WTC11 (cell line): ENCODE measurements around the gene NELL2. TPM values are rescaled to one million over a fixed set of nuclear protein-coding genes. Genes with fewer than 3 reads are reported as not detected.
"Not testable (repeated sequence)": the region's sequence is repeated elsewhere in the genome, so short reads cannot be mapped to it uniquely, and the experiment has no call there.

Experiments used
- ATAC-seq: fragments of 200-7000 bp; cut with Tn5 transposase; 2 replicates; pipeline ENCODE4 v1.10.0; 2021; ENCODE audit warnings: mild to moderate bottlenecking, moderate library complexity
- CTCF ChIA-PET: fragments of 300-600 bp; sonication (Branson Sonifier 250); formaldehyde crosslinking; loops from one replicate; lab custom pipeline; 2021; ENCODE audit warnings: antibody characterized with exemption; lab: Charles Lee
- POLR2A ChIA-PET: fragments of 350-600 bp; sonication (Branson Sonifier 250); formaldehyde crosslinking; loops from one replicate; lab custom pipeline; 2021; ENCODE audit warnings: antibody characterized with exemption; lab: Charles Lee
- DNase-seq: peaks from one replicate; pipeline ENCODE4 v3.0.0; 2021; ENCODE audit warnings: low spot score
- H3K27ac Mint-ChIP-seq: 2 replicates; pipeline ENCODE4 v1.8.0; 2021; ENCODE audit warnings: mixed read lengths
- H3K27me3 Mint-ChIP-seq: 2 replicates; pipeline ENCODE4 v1.8.0; 2021; ENCODE audit warnings: low read depth, mild to moderate bottlenecking, moderate library complexity, mixed read lengths
- H3K36me3 Mint-ChIP-seq: 2 replicates; pipeline ENCODE4 v1.8.0; 2021; ENCODE audit warnings: mixed read lengths
- H3K4me1 Mint-ChIP-seq: 2 replicates; pipeline ENCODE4 v1.8.0; 2022; ENCODE audit warnings: mixed read lengths
- H3K4me3 Mint-ChIP-seq: 2 replicates; pipeline ENCODE4 v1.8.0; 2021; ENCODE audit warnings: mild to moderate bottlenecking, moderate library complexity, mixed read lengths
- H3K9me3 Mint-ChIP-seq: 2 replicates; pipeline ENCODE4 v1.8.0; 2021; ENCODE audit warnings: mixed read lengths
- AR ChIP-seq: fragments of 250-450 bp; sonication (Bioruptor Pico); IDR thresholded peaks from 2 replicates; pipeline ENCODE4 v1.9.0; 2021; ENCODE audit warnings: mild to moderate bottlenecking
- CREB1 ChIP-seq: sonication (generic); formaldehyde crosslinking; IDR thresholded peaks from 2 replicates; pipeline ENCODE4 v1.8.0; 2023; ENCODE audit warnings: mild to moderate bottlenecking, missing genetic modification reagents
- FOXK1 ChIP-seq: sonication (generic); formaldehyde crosslinking; IDR thresholded peaks from 2 replicates; pipeline ENCODE4 v1.8.0; 2022; ENCODE audit warnings: mild to moderate bottlenecking, moderate library complexity, missing genetic modification reagents
- GRHL2 ChIP-seq: fragments of 250-450 bp; sonication (Bioruptor Pico); IDR thresholded peaks from 2 replicates; pipeline ENCODE4 v1.8.0; 2022; ENCODE audit warnings: mild to moderate bottlenecking, moderate library complexity; ENCODE audit not compliant: insufficient replicate concordance, severe bottlenecking
- HMGA2 ChIP-seq: fragments of 250-450 bp; sonication (Bioruptor Pico); IDR thresholded peaks from 2 replicates; pipeline ENCODE4 v1.4.0; 2021; ENCODE audit warnings: mild to moderate bottlenecking, moderate library complexity
- KAT7 ChIP-seq: sonication (generic); formaldehyde crosslinking; IDR thresholded peaks from 2 replicates; pipeline ENCODE4 v1.8.1; 2023; ENCODE audit warnings: missing genetic modification reagents, mild to moderate bottlenecking, borderline replicate concordance
- NR3C1 ChIP-seq: sonication (generic); formaldehyde crosslinking; conservative IDR thresholded peaks from 2 replicates; pipeline ENCODE4 v1.8.1; 2023; ENCODE audit warnings: low read depth, mild to moderate bottlenecking, missing genetic modification reagents
- PREB ChIP-seq: sonication (generic); formaldehyde crosslinking; IDR thresholded peaks from 2 replicates; pipeline ENCODE4 v1.8.1; 2022; ENCODE audit warnings: mild to moderate bottlenecking, missing genetic modification reagents, moderate library complexity, borderline replicate concordance
- RORB ChIP-seq: fragments of 250-450 bp; sonication (Bioruptor Pico); IDR thresholded peaks from 2 replicates; pipeline ENCODE4 v1.9.0; 2021; ENCODE audit warnings: mild to moderate bottlenecking
- SMAD4 ChIP-seq: sonication (generic); formaldehyde crosslinking; IDR thresholded peaks from 2 replicates; pipeline ENCODE4 v1.8.0; 2022; ENCODE audit warnings: mild to moderate bottlenecking, missing genetic modification reagents
- STAT6 ChIP-seq: sonication (generic); formaldehyde crosslinking; conservative IDR thresholded peaks from 2 replicates; pipeline ENCODE4 v1.8.1; 2023; ENCODE audit warnings: mild to moderate bottlenecking, low read depth, missing genetic modification reagents, moderate library complexity
- TEAD4 ChIP-seq: sonication (generic); formaldehyde crosslinking; IDR thresholded peaks from 2 replicates; pipeline ENCODE4 v1.8.0; 2022; ENCODE audit warnings: mild to moderate bottlenecking, missing genetic modification reagents
- ZNF263 ChIP-seq: sonication (generic); formaldehyde crosslinking; IDR thresholded peaks from 2 replicates; pipeline ENCODE4 v1.8.1; 2022; ENCODE audit warnings: low read depth, mild to moderate bottlenecking, moderate library complexity, missing genetic modification reagents
- ZNF317 ChIP-seq: sonication (generic); formaldehyde crosslinking; IDR thresholded peaks from 2 replicates; pipeline ENCODE4 v1.8.1; 2023; ENCODE audit warnings: low read depth, mild to moderate bottlenecking, moderate library complexity, missing genetic modification reagents, borderline replicate concordance
- ZNF396 ChIP-seq: fragments of 250-450 bp; sonication (Bioruptor Pico); IDR thresholded peaks from 2 replicates; pipeline ENCODE4 v1.8.0; 2021; ENCODE audit warnings: mild to moderate bottlenecking, moderate library complexity, borderline replicate concordance
- ZNF512 ChIP-seq: sonication (generic); formaldehyde crosslinking; IDR thresholded peaks from 2 replicates; pipeline ENCODE4 v1.8.1; 2022; ENCODE audit warnings: missing genetic modification reagents, borderline replicate concordance
- ZNF671 ChIP-seq: fragments of 250-450 bp; sonication (Bioruptor Pico); IDR thresholded peaks from 2 replicates; pipeline ENCODE4 v1.8.0; 2021; ENCODE audit warnings: mild to moderate bottlenecking
- total RNA-seq: library from RNA; stranded (reverse); gene quantifications from 3 replicates; pipeline ENCODE4 v1.2.3, GENCODE V29; 2021
- TF ChIP-seq, protein P1 (sequence below): sonication (generic); formaldehyde crosslinking; IDR thresholded peaks from 2 replicates; pipeline ENCODE4 v1.8.1; 2022; ENCODE audit warnings: low read depth, missing genetic modification reagents, borderline replicate concordance
- TF ChIP-seq, protein P2 (sequence below): sonication (generic); formaldehyde crosslinking; IDR thresholded peaks from 2 replicates; pipeline ENCODE4 v1.8.1; 2022; ENCODE audit warnings: low read depth, mild to moderate bottlenecking, moderate library complexity, missing genetic modification reagents, borderline replicate concordance

The NELL2 gene
- total RNA-seq, 1 experiment from 2014 or later = 37.4 TPM

DNA sequence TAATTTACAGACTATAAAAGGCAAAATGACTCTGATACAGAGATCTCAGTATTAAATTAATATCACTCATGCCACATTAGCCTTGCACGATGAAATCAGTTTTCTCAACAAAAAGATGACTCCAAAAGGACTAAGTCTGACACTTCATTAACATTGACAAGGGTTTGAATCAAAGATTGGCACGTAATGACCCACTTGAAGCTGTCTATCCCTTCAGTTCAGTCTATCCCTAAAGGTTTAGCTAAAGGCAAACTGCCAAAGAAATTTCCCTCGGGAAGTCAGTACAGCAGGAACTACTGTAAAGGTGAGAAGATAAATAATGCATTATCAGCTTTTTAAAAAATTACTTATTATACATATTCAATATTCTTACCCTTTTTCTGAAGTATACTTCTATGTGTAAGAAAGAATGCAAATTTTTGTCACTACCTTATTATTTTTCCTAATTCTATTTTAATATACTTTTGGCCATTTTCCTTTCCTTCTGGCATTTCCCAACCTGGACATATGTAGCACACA lies 127.1 kb downstream of the NELL2 start (continued):
- TF ChIP-seq STAT6 (no peak), AR (CRISPR knock-in tag) (no peak)
- TF ChIP-seq, all 79 proteins: peak for 0

- H3K4me3 Mint-ChIP-seq, ATAC-seq, POLR2A ChIA-PET, H3K4me1 Mint-ChIP-seq, H3K27ac Mint-ChIP-seq, DNase-seq, CTCF ChIA-PET, H3K27me3 Mint-ChIP-seq: not testable (repeated sequence)
- peaks cover 56% of the 10 kb centered on the region for H3K9me3 Mint-ChIP-seq
- peaks cover 64% of the 10 kb centered on the region for H3K36me3 Mint-ChIP-seq
Measured at GRCh38 chr12:44741292-44741980, 134.7 kb downstream of the NELL2 start.

- ATAC-seq (no peak), DNase-seq (no peak)
- TF ChIP-seq RORB (no peak), FOXK1 (no peak), PREB (no peak)
- TF ChIP-seq, protein P1, sequence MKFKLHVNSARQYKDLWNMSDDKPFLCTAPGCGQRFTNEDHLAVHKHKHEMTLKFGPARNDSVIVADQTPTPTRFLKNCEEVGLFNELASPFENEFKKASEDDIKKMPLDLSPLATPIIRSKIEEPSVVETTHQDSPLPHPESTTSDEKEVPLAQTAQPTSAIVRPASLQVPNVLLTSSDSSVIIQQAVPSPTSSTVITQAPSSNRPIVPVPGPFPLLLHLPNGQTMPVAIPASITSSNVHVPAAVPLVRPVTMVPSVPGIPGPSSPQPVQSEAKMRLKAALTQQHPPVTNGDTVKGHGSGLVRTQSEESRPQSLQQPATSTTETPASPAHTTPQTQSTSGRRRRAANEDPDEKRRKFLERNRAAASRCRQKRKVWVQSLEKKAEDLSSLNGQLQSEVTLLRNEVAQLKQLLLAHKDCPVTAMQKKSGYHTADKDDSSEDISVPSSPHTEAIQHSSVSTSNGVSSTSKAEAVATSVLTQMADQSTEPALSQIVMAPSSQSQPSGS = no peak
- TF ChIP-seq, protein P2, sequence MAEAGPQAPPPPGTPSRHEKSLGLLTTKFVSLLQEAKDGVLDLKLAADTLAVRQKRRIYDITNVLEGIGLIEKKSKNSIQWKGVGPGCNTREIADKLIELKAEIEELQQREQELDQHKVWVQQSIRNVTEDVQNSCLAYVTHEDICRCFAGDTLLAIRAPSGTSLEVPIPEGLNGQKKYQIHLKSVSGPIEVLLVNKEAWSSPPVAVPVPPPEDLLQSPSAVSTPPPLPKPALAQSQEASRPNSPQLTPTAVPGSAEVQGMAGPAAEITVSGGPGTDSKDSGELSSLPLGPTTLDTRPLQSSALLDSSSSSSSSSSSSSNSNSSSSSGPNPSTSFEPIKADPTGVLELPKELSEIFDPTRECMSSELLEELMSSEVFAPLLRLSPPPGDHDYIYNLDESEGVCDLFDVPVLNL = no peak
- POLR2A ChIA-PET = no interaction called here
- H3K4me3 Mint-ChIP-seq = no peak overlapping the region
- H3K4me1 Mint-ChIP-seq = no peaks in the 10 kb centered on the region
- CTCF ChIA-PET = no interaction called here
- H3K36me3 Mint-ChIP-seq = peaks cover 49% of the 10 kb centered on the region
- peaks cover 43% of the 10 kb centered on the region for H3K9me3 Mint-ChIP-seq
- H3K27me3 Mint-ChIP-seq = no peaks in the 10 kb centered on the region
- H3K27ac Mint-ChIP-seq = no peak overlapping the region
Measured at GRCh38 chr12:44738051-44738450, 138.1 kb downstream of the NELL2 start.

DNA sequence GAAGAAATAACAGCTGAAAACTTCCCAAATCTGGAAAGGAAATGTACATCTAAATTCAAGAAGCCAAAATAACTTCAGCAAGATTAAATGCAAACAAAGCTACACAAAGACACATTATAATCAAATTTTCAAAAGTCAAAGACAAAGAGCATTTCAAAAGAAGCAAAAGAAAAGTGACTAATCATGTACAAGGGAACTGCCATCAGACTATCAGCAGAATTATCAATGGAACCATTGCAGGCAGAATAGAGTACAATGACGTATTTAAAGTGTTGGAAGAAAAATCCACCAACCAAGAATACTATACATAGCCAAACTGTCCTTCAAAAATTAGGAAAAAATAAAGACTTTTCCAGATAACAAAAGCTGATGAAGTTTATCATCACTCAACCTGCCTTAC lies 147.5 kb downstream of the NELL2 start:
- Mint-ChIP-seq H3K27ac (no peak overlapping the region), H3K36me3 (peaks cover 42% of the 10 kb centered on the region)
- TF ChIP-seq NR3C1 (CRISPR knock-in tag) = no peak
- TF ChIP-seq ZNF317 = no peak
- no peak for TF ChIP-seq ZNF671 (CRISPR knock-in tag)
- TF ChIP-seq SMAD4 (CRISPR knock-in tag) = no peak
- TF ChIP-seq ZNF263 (CRISPR knock-in tag) = no peak
- no peak for TF ChIP-seq ZNF396 (CRISPR knock-in tag)
- TF ChIP-seq GRHL2 (CRISPR knock-in tag) = no peak
- TF ChIP-seq HMGA2 (CRISPR knock-in tag) = no peak
- no peak for TF ChIP-seq TEAD4
- no peak for TF ChIP-seq ZNF512
- no peak for TF ChIP-seq CREB1 (CRISPR knock-in tag)
- TF ChIP-seq KAT7 (CRISPR knock-in tag) = no peak

More for the DNA sequence above, 147.5 kb downstream of the NELL2 start:
- no peaks in the 10 kb centered on the region; the same call in 1 of the 2 replicates for H3K27me3 Mint-ChIP-seq
- no peak overlapping the region for H3K4me3 Mint-ChIP-seq
- ChIA-PET POLR2A (no interaction called here), CTCF (no interaction called here)
- no peak for DNase-seq
- 0 out of 2 replicates have a peak, but pooled peaks cover under 1% of the 10 kb centered on the region for H3K4me1 Mint-ChIP-seq
- H3K9me3 Mint-ChIP-seq = peaks cover 51% of the 10 kb centered on the region
- ATAC-seq = no peak
